Colon (tissue), 2 donors: Measurements from ENCODE around the gene ELL.

Source experiments
- FAIRE-seq: peaks from 2 replicates; lab custom pipeline; 2012; peaks lifted over from hg19 to GRCh38; lab: Jason Lieb, UNC
- donor health status: control.
- donor health status: control.

The ELL gene

GRCh38 chr19:18396471-18397241 lies 125.2 kb downstream of the ELL start:
- no peak for FAIRE-seq

GRCh38 chr19:18393836-18394235 lies 128.0 kb downstream of the ELL start:
- FAIRE-seq, result no peak

- FAIRE-seq, result no peak
Measured at GRCh38 chr19:18392926-18393325, 128.9 kb downstream of the ELL start.
